Lower leg skin (tissue), 3 donors: ENCODE results near the gene DSCAML1.

Experiments
- CTCF ChIP-seq, 3 donors: fragments of 450-650 bp; IDR thresholded peaks; one replicate each; pipeline ENCODE4 v1.5.1; 2016; ENCODE audit warnings: antibody characterized with exemption in 3 of 3, mild to moderate bottlenecking in 3 of 3, moderate library complexity in 2 of 3
- POLR2A ChIP-seq, 2 donors: fragments of 450-650 bp; IDR thresholded peaks; one replicate each; pipeline ENCODE4 v1.6.1; 2016 to 2017; ENCODE audit warnings: antibody characterized with exemption in 2 of 2, mild to moderate bottlenecking in 1 of 2, moderate library complexity in 1 of 2

- TF ChIP-seq CTCF (IDR thresholded peaks at IDR 0.05), result no peak
- no peak for TF ChIP-seq POLR2A (IDR thresholded peaks at IDR 0.05)
Observed at GRCh38 chr11:117548876-117549275, 248.1 kb downstream of the DSCAML1 start.
